ENCODE measurements around the gene ZCCHC10.

DNA sequence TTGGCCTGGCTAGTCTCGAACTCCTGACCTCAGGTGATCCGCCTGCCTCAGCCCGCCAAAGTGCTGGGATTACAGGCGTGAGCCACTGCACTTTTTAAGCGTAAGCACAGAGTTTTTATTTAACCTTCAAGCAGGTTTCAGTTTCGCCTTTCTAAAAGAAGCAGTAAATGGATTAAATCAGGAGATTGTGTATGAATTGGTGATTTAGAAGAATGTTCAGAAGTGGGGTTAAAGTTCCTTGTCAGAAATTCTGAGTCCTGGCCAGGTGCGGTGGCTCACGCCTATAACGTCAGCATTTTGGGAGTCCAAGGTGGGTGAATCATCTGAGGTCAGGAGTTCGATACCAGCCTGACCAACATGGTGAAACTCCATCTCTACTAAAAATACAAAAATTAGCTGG, 37.6 kb upstream of the ZCCHC10 start:
- TF ChIP-seq, protein P1, sequence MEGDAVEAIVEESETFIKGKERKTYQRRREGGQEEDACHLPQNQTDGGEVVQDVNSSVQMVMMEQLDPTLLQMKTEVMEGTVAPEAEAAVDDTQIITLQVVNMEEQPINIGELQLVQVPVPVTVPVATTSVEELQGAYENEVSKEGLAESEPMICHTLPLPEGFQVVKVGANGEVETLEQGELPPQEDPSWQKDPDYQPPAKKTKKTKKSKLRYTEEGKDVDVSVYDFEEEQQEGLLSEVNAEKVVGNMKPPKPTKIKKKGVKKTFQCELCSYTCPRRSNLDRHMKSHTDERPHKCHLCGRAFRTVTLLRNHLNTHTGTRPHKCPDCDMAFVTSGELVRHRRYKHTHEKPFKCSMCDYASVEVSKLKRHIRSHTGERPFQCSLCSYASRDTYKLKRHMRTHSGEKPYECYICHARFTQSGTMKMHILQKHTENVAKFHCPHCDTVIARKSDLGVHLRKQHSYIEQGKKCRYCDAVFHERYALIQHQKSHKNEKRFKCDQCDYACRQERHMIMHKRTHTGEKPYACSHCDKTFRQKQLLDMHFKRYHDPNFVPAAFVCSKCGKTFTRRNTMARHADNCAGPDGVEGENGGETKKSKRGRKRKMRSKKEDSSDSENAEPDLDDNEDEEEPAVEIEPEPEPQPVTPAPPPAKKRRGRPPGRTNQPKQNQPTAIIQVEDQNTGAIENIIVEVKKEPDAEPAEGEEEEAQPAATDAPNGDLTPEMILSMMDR (IDR thresholded peaks at IDR 0.05) = no peak
- TF ChIP-seq POLR2A (IDR thresholded peaks at IDR 0.05) = no peak

Data from upper lobe of left lung (tissue), 4 donors.